ENCODE measurements around the gene KRTAP5-8.
"Not testable (repeated sequence)": the region's sequence is repeated elsewhere in the genome, so short reads cannot be mapped to it uniquely, and the experiment has no call there.

Gene KRTAP5-8

DNA sequence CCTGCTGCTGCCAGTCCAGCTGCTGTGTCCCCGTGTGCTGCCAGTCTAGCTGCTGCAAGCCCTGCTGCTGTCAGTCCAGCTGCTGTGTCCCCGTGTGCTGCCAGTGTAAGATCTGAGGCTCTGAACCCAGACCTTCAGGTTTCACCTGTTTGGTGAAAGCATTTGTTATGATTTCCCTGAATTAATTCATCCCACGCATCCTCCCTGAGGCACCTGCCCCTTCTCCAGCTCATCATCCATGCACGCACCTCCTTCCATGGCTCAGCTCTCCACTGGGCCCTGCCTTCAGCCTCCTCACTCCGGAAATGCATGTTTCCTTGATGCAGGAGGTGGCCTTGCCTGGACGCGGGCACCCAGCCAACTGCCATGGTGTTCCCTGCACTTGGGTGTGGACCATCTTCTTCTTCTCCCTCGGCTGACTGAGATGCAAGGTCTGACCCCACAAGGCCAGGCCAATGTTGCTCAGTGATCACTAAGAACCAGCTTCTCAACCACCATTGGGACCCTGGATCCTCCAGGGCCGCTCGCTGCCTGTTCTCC lies 28.3 kb downstream of the KRTAP5-8 start:
- TF ChIP-seq, protein P1, sequence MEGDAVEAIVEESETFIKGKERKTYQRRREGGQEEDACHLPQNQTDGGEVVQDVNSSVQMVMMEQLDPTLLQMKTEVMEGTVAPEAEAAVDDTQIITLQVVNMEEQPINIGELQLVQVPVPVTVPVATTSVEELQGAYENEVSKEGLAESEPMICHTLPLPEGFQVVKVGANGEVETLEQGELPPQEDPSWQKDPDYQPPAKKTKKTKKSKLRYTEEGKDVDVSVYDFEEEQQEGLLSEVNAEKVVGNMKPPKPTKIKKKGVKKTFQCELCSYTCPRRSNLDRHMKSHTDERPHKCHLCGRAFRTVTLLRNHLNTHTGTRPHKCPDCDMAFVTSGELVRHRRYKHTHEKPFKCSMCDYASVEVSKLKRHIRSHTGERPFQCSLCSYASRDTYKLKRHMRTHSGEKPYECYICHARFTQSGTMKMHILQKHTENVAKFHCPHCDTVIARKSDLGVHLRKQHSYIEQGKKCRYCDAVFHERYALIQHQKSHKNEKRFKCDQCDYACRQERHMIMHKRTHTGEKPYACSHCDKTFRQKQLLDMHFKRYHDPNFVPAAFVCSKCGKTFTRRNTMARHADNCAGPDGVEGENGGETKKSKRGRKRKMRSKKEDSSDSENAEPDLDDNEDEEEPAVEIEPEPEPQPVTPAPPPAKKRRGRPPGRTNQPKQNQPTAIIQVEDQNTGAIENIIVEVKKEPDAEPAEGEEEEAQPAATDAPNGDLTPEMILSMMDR (IDR thresholded peaks at IDR 0.05; ENCODE audit: low read length, missing control alignments), result no peak
- no peak overlapping the region for H3K4me3 ChIP-seq (replicated peaks; ENCODE audit: low read depth, low read length)
- no peak for DNase-seq (ENCODE audit: low read depth)

DNA sequence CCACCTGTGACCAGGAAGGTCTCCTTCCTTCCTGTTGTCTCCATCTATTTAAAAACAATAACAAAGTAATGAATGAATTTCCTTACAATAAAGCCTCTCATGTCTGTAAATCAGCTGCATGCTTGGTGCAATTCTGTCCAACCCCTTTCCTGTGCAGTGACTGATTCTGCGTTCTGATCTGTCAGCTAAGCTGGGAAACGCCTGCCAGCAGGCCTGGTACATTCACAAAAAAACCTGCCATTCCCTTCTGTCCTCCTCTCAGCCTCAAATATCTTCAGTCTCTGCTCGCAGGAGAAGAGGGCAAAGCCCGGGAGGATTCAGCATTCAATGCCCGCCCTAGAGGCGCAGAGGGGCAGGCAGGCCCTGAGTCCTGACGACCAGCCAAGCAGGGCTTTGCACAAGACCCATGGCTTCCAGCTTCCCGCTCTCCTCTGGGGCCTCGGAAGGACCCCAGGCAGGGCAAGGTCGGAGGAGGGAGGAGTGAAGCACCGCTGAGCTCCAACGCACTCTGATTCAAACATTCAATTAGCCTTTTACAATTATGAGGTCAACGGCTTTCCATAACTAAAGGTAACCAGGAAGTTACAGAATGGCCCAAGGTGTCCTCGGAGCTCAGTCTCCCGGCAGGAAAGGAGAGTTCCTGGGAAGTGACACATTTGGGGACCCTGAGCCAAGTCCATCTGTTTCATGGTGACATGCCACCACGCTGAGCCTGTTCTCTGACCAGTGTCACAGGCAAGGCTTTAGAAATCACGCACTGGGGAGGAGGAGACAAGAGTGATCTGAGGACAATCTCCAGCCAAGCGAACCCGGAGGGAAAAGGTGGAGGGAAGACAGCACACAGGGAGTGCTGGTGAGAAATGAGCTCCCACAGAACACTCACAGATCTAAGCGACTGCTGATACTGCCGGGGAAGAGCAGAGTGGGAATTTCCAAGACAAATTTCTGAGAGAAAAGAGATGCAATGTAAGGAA lies 29.1 kb downstream of the KRTAP5-8 start:
- not testable (repeated sequence) for DNase-seq (ENCODE audit: low read depth); H3K4me3 ChIP-seq (replicated peaks; ENCODE audit: low read depth, low read length)

DNA sequence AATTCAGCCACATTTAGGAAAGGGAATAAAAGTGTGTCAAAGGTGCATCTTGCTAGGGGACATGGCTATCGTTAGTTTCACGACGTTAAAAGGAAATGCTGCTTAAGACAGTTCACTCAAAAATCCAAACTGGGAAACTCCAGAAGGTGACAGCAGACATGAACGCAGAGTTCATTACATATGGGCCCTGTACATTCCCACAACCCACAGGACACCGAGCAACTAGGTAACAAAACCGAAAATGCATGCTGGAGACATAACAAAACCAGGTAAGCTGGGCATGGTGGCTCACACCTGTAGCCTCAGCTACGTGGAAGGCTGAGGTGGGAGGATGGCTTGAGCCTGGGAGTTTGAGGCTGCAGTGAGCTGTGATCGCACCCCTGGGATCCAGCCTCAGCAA lies 29.8 kb downstream of the KRTAP5-8 start:
- DNase-seq (ENCODE audit: low read depth); H3K4me3 ChIP-seq (replicated peaks; ENCODE audit: low read depth, low read length): not testable (repeated sequence)

DNA sequence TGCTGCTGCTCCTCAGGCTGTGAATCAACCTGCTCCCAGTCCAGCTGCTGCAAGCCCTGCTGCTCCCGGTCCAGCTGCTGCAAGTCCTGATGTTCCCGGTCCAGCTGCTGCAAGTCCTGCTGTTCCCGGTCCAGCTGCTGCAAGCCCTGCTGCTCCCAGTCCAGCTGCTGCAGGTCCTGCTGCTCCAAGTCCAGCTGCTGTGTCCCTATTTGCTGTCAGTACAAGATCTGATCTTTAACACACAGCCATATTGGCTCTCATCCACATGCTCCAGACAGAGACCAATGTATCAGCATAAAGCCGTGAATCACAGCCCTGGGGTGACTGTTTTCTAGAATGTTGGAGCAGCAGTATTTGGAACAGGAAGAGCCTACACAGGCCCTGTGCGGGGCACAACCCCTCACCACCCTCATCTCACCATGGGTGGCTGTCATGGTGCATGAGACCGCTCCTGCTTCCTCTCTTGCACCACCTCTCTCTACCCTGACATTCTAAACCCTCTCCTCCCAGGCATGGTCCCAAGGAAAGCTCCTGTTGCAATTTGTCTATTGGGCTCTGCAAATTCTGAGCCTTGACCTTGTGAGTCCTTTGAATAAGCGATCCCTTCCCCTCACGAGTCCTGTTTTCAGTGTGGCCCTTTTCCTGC lies 31.0 kb downstream of the KRTAP5-8 start:
- TF ChIP-seq, protein P1 (IDR thresholded peaks at IDR 0.05; ENCODE audit: low read length, missing control alignments), result no peak
- no peak overlapping the region for H3K4me3 ChIP-seq (replicated peaks; ENCODE audit: low read depth, low read length)
- DNase-seq (ENCODE audit: low read depth), result peak; percentile 14

DNA sequence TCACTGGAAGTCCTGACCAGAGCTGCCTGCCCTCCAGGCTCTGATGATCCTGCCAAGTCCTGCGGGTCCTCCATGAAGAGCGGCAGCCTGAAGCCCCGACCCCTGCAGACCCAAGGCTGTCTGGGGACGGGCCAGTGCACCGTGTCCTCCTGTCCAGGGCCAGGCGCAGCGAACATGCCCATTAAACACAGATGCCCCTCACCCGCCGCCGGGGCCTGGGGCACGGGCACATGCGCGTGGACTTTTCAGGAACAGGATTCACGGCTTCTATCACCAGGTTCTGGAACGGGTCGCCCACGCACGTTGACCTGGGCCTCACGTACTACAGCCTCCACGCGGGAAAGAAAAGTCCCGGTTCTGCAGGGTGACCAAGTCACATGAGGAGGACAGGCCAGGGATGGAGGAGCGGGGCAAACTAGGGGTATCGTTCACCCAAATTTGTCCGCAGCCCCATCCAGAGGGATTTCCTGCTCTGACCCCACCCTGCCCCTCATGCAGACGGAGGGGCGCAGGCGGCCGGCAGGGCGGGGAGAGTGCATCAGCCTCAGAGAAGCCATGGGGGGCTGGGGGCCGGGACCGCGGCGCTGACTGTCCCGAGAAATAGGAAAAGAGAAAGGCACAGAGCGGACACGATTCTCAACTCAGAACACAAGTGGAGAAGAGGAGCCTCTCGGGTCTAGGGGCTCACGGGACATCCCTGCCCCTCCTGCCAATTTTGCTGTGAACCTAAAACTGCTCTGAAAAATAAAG lies 33.5 kb downstream of the KRTAP5-8 start:
- H3K4me3 ChIP-seq (replicated peaks; ENCODE audit: low read depth, low read length); DNase-seq (ENCODE audit: low read depth): not testable (repeated sequence)

DNA sequence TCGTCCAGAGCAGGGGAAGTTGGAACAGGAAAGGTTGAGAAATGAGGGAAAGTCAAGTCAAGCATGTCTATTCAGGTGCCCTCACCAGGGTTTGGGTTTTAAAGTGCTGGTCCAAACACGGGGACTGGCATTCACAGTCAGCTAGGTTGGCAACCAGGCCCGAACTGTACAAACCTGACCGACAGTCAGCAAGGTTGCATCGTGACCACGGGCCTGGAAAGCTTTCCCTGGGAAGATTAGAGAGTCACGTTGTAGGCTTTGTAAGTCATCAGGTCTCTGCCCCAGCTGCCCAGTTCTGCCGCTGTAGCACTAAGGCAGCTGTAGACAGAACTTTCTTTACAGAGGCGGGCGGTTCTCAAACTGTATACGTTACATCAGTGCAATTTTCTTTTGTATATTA lies 35.0 kb downstream of the KRTAP5-8 start:
- no peak overlapping the region for H3K4me3 ChIP-seq (replicated peaks; ENCODE audit: low read depth, low read length)
- TF ChIP-seq, protein P1 (IDR thresholded peaks at IDR 0.05; ENCODE audit: low read length, missing control alignments), result no peak
- no peak for DNase-seq (ENCODE audit: low read depth)

DNA sequence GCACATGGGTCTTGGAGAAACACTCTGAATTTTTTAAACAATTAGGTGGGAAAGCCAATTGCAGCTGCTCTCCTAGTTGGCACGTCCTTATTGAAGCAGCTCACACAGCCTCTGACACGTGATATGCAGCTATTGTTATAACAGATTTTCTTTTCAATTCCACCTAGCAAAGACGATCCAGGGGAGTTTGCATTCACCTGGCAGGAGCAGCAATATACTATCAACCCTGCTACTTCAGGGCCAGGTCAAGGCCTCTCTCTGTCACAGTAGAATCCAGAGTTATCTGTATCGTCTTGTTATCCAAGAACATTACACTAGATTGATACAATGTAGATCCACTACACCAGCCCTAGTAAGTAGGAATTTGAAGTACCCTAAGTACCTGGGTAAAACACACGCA lies 36.6 kb downstream of the KRTAP5-8 start:
- DNase-seq (ENCODE audit: low read depth), result no peak
- H3K4me3 ChIP-seq (replicated peaks; ENCODE audit: low read depth, low read length), result no peak overlapping the region
- TF ChIP-seq, protein P1 (IDR thresholded peaks at IDR 0.05; ENCODE audit: low read length, missing control alignments), result no peak

All from fibroblast of pulmonary artery (primary cell).